Lower leg skin (tissue), 3 donors: Measurements from ENCODE around the gene CFAP65.

Experiments
- POLR2A ChIP-seq, 2 donors: fragments of 450-650 bp; IDR thresholded peaks; one replicate each; pipeline ENCODE4 v1.6.1; 2016 to 2017; ENCODE audit warnings: antibody characterized with exemption in 2 of 2, mild to moderate bottlenecking in 1 of 2, moderate library complexity in 1 of 2
- TF ChIP-seq, protein P1 (sequence below), 3 donors: fragments of 450-650 bp; IDR thresholded peaks; one replicate each; pipeline ENCODE4 v1.5.1; 2016; ENCODE audit warnings: antibody characterized with exemption in 3 of 3, mild to moderate bottlenecking in 3 of 3, moderate library complexity in 2 of 3

DNA sequence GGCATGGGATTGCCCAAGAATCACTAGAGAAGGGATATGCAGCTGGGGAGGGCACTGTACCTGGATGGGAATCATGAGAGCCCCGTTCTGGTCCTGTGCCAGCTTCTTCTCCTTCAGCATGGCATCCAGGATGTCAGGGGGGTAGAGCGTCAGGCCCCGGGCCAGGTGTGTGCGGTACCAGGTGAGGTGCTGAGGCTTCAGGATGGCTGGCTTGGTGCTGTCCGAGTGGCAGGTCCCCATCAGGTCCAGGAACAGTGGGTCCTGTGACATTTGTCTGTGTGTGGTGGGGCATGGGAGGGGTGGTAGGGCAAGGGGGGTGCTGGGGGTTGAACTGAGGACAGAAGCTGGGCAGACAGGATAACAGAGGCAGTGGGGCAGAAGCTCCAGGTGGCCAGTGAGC, 13.2 kb downstream of the CFAP65 start:
- TF ChIP-seq, protein P1, sequence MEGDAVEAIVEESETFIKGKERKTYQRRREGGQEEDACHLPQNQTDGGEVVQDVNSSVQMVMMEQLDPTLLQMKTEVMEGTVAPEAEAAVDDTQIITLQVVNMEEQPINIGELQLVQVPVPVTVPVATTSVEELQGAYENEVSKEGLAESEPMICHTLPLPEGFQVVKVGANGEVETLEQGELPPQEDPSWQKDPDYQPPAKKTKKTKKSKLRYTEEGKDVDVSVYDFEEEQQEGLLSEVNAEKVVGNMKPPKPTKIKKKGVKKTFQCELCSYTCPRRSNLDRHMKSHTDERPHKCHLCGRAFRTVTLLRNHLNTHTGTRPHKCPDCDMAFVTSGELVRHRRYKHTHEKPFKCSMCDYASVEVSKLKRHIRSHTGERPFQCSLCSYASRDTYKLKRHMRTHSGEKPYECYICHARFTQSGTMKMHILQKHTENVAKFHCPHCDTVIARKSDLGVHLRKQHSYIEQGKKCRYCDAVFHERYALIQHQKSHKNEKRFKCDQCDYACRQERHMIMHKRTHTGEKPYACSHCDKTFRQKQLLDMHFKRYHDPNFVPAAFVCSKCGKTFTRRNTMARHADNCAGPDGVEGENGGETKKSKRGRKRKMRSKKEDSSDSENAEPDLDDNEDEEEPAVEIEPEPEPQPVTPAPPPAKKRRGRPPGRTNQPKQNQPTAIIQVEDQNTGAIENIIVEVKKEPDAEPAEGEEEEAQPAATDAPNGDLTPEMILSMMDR (IDR thresholded peaks at IDR 0.05) = no peak
- TF ChIP-seq POLR2A (IDR thresholded peaks at IDR 0.05) = no peak
